Anterior cingulate cortex (tissue), 58 donors: ENCODE results near the gene THAP12.
"Not testable (repeated sequence)": the region's sequence is repeated elsewhere in the genome, so short reads cannot be mapped to it uniquely, and the experiment has no call there.

ENCODE experiments used
- DNase-seq, 58 donors: peaks; one replicate each; lab custom pipeline; 2025; lab: John Stamatoyannopoulos, UW

THAP12 gene

DNA sequence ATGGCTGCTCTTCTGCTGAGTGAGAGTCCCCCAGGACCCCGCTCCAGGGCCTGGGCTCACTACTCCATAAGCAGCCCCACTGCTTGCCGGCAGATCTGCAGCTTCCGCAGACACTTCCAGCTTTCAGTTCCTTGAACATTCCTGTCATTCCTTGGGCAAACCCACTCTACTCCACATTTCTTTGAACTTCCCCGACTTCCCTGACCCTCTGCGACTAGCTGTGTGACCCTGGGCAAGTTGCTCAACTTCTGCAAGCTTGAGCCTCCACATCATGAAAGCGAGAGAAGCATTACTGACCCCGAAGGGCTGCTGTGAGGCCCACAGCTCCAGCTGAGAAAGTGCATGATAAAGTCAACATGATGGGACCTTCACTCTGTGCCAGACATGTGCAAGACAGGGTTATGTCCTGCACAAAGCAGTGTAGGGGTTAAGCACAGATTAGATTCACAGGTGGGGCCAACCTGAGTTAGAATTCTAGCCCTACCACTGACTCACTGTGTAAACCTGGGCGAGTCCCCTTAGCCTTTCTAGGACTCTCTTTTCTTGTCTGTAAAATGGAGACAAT is 51.8 kb downstream of the THAP12 start:
- no peak for DNase-seq

DNA sequence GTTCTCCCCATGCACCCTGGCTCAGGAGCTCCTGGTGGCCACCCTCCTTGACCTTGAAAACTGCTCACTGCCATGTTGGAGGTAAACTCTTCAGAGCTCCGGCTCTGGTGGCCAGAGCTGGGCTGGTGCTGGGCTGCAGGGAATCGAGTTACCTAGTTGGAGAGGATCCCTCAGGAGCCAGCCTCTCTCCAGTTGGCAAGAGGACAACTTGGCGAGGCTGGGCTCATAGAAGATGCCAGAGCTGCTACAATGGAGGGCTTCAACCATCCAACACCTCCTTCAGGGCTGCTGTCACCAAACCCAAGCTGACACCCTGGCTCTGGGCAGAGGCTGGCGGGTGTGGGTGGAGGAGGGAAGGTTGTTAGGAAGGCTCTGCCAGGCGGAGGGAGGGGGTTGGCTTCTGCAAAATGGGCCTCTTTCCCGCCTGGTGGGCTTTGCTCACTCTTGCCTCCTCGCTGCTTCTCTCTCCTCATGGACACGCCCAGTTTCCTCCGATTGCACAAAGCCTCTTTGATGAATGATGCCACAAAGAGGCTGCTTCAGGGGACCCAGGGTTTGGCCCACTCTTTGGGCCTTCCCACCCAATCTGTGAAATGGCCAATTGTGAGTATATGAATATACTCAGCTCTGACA is 53.1 kb downstream of the THAP12 start:
- peak in 1 of 58 donors; percentile 3 for DNase-seq

DNA sequence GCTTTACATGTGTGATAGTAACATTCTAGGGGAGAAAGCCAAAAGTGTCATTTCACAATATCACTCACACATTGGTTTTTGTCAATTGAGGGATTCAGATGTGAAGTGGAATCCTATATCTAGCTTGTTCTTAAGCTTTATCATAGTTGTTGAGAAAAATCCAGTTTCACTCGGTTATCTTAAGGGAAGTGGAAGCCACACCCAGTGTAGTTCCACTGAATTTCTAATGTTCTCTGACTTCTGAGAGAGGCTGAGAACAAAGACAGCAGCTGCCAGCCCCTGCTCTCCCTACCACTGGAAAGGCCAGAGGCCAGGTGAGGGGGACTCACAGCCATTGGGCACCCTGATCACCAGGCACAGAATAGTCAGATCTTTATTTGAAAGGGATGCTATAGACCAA is 53.7 kb downstream of the THAP12 start:
- no peak for DNase-seq

DNA sequence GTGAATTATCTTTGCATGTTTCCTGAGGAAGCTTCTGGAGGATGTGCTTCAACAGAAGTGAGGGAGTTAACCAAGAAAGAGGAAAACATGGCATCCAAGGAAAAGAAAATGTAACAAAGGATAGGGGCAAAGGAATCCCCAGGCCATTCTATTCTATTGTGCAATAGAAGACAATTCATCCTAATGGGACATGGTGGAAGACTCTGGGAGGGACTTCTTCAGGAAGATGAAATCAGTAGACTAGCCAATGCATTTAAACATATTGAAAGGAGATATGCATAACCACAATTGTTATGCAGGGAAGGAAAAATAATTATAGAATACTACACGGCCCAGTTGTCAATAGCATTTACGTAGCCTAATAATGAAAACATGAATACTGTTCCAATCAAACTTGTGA is 55.7 kb downstream of the THAP12 start:
- no peak for DNase-seq

DNA sequence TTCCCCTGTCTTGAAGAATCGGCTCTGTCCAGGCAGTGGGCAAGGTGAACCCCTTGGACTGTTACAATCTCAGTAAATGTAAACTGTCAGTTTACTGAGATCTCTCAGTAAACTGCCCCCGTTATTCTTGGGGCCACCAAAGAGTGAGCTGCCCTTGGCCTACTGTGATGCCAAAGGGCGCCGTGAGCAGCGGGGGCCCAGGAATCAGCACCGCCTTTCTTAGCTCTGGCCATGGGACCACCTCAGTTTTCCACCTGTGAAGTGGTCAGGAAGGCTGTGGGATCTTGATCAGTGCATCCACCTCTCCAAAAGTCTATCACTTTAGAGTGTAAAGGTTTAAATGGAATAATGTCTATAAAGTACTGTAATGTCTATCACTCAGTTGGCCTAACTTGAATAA is 57.1 kb downstream of the THAP12 start:
- DNase-seq, result no peak

DNA sequence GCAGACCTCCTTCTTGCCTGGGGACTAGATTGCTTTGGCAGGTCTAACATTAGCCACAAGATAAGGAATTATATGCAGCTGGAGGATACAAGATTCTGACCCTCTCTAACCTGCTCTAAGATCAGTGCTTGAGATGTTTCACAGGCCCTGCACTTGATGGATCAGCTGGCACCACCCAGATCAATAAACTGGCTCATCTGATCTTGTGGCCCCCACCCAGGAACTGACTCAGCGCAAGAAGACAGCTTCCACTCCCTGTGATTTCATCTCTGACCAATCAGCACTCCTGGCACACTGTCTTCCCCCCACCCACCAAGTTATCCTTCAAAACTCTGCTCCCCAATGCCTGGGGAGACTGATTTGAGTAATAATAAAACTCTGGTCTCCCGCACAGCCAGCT is 57.6 kb downstream of the THAP12 start:
- DNase-seq, result not testable (repeated sequence)

GRCh38 chr11:76322942-76323341 is 58.0 kb downstream of the THAP12 start:
- no peak for DNase-seq

DNA sequence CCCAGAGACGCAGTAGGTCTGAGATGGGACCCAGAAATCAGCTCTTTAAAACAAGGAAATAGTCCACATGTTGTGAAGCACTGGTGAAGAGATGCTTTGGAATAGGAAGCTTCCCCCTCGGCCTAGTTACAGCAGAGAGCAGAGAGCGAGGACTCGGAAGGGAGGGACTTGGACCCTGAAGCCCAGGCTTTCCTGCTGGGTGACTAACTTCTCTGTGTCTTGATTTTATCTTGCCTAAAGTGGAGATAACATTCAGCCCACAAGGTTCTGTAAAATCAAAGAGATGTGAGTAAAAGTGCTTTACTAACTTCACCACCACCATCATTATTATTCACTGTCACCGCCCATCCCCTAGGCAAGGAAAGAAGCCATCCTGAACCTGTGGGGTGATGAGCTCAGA is 58.4 kb downstream of the THAP12 start:
- DNase-seq, result no peak

- no peak for DNase-seq
These were observed 59.0 kb downstream of the THAP12 start for GRCh38 chr11:76321820-76322524.

DNA sequence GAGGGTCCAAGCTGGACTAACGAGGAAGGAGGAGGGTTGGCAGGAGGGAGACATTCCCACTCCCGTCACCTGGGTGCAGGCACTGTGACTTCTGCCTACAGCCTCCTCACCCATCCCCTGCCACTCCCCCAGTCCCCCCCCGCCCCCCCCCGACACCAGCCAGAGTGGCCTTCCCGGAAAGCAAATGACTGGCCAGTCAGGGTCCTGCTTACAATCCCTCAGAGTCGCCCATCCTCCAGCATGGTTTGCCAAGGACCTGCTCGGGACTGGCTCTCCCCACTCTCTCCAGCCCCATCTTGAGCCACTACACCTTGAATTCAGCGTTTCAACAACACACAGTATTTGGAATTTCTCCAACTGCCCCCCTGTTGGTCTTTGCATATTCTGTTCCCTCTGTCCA is 59.6 kb downstream of the THAP12 start:
- no peak for DNase-seq

DNA sequence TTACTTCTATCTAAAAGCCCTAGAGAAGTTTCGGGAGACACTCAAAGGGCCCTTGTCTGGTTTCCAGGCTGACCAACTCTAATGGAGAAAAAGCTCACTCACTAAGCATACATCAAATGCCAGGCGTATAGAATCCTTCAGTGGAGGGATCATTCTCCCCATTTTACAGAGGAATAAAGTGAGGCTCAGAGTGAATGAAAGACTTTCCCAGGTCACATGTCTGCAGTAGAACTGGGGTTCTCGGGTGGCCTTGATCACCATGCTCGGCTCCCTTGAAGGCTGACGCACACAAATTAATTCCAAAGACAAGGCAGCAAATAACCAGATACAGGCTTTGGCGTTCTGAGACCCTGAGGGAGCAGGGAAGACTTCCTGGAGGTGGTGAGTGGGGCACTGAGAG is 60.0 kb downstream of the THAP12 start:
- no peak for DNase-seq

DNA sequence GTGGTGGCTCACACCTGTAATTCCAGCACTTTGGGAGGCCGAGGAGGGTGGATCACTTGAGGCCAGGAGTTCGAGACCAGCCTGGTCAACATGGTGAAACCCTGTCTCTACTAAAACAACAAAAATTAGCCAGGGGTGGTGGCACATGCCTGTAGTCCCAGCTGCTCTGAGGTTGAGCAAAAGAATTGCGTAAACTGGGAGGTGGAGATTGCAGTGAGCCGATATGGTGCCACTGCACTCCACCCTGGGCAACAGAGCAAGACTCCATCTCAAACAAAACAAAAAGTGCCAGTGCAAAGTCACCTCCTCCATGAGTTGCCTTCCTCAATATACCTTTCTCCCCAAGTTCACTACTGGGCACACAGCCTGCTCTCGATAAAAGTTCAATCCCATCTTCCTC is 61.1 kb downstream of the THAP12 start:
- DNase-seq, result not testable (repeated sequence)

- DNase-seq, result peak in 56 of 58 donors; percentile 6 to 87 (median 53)
These were observed 62.1 kb downstream of the THAP12 start for GRCh38 chr11:76318744-76319384.

DNA sequence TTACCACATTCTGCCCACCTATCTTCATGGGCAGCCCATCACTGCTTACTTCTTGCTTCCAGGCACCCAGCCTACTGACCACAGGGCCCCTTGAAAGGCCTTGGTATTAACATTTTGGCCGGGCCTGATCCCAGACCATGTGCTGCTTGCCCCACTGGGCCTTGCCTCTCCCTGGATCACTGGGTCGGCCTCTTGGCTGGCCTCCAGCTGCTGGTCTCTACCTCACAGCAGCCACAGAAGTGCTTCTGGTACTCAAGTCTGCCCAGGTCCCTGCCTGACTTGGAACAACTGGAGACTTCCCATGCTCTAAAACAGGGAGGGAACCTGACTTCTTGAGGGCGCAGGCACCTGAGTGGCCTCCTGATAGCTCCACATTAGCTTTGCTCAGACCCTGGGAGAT is 63.6 kb downstream of the THAP12 start:
- DNase-seq, result no peak

GRCh38 chr11:76316726-76317125 is 64.2 kb downstream of the THAP12 start:
- no peak for DNase-seq

DNA sequence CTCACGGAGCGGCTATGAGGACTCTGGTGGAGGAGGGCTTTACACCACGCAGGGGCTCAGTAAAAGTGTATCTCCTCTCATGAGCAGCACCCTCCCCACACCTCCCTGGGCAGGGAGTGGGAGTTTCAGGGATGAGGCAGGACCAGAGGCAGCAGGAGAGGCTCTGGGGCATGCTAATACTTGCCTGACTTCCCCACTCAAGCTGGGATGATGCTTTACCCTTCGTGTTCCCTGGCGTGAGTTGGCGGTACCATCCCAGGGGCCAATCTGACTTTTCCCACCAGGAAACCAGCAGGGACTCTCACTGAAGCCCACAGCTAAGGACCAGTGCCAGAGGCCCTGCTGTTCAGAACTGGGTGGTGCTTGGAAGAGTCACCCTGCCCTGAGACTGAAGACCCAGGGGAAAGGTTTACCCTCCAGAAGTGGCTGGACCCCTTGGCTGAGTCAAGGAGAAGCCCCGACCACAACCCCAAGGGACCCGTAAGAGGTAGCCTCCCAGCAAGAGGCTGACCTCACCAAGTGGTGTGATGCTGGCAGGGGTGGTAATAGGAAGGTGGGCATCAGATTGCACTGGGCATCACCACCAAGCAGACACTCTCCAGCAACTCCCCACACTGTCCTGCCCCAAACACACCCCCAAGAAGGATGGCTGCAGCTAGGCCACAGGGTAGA is 65.6 kb downstream of the THAP12 start:
- no peak for DNase-seq

GRCh38 chr11:76314741-76315090 is 66.2 kb downstream of the THAP12 start:
- no peak for DNase-seq

GRCh38 chr11:76313913-76314740 is 66.8 kb downstream of the THAP12 start:
- DNase-seq, result no peak

DNA sequence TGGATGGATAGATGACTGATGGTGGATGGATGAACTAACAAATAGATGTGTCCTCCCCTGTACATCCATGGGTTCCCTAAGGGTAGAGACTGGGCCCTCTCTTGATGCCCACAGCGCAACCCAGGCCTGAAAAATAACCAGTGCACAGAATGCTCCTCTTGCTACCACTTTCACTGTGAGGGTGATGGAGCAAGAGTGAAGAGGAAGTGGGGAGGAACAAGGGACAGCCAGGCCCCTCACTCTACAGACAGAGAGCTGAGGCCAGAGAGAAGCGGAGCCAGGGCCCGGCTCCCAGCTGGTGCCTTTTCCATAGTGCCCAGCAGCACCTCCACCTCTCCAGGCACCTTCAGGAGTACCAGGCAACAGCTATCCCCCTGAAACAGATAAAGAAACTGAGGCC is 67.7 kb downstream of the THAP12 start:
- no peak for DNase-seq
